Small intestine (tissue), 7 donors: ENCODE data around the gene VOPP1. TPM values are rescaled to one million over a fixed set of nuclear protein-coding genes. Genes with fewer than 3 reads are reported as not detected.

Experiments
- DNase-seq, 2 donors: peaks; one replicate each; pipeline versions ENCODE4 v3.0.0 to v3.0.0-alpha.2; 2013
- FAIRE-seq: peaks from 2 replicates; lab custom pipeline; 2012; peaks lifted over from hg19 to GRCh38; lab: Jason Lieb, UNC
- H3K27ac ChIP-seq, 3 donors: one replicate each; pipeline ENCODE4 v1.5.1; 2013; ENCODE audit warnings: low read length in 2 of 3, mild to moderate bottlenecking in 2 of 3, control low read depth in 1 of 3, inconsistent platforms in 1 of 3, low read depth in 1 of 3, moderate library complexity in 1 of 3
- H3K27me3 ChIP-seq, 3 donors: one replicate each; pipeline ENCODE4 v1.6.1; 2013; ENCODE audit warnings: low read length in 3 of 3, inconsistent platforms in 1 of 3; ENCODE audit not compliant: control insufficient read depth in 3 of 3, insufficient read depth in 3 of 3
- H3K36me3 ChIP-seq, 3 donors: one replicate each; pipeline ENCODE4 v1.6.1; 2013; ENCODE audit warnings: low read length in 3 of 3, inconsistent platforms in 1 of 3, low read depth in 1 of 3, mild to moderate bottlenecking in 1 of 3, moderate library complexity in 1 of 3; ENCODE audit not compliant: control insufficient read depth in 3 of 3, insufficient read depth in 2 of 3
- H3K4me1 ChIP-seq, 3 donors: one replicate each; pipeline ENCODE4 v1.6.1; 2013; ENCODE audit warnings: low read length in 2 of 3, inconsistent platforms in 1 of 3, low read depth in 1 of 3, mild to moderate bottlenecking in 1 of 3, moderate library complexity in 1 of 3; ENCODE audit not compliant: control insufficient read depth in 3 of 3, insufficient read depth in 2 of 3
- H3K4me3 ChIP-seq, 3 donors: one replicate each; pipeline ENCODE4 v1.5.1; 2013; ENCODE audit warnings: low read length in 3 of 3, control low read depth in 1 of 3, inconsistent platforms in 1 of 3, low read depth in 1 of 3, mild to moderate bottlenecking in 1 of 3, moderate library complexity in 1 of 3
- H3K9me3 ChIP-seq, 2 donors: one replicate each; pipeline ENCODE4 v1.6.1; 2013; ENCODE audit warnings: low read depth in 1 of 2, low read length in 1 of 2; ENCODE audit not compliant: control insufficient read depth in 2 of 2, insufficient read depth in 1 of 2
- WGBS, 3 donors: extraction: QIAGEN DNeasy Blood & Tissue Kit; methylation state at CpG; one replicate each; pipeline ENCODE4 v1.1.7; 2013; 5-methylcytosine and 5-hydroxymethylcytosine counted together
- polyA plus RNA-seq, 4 donors: library from polyadenylated mRNA; stranded (reverse) in 3 of 4; unstranded in 1 of 4; fragments of 200-250 nt in 3 of 4; fragments of 120-200 nt in 1 of 4; gene quantifications; one replicate each; pipeline versions ENCODE4 v1.2.1 to v1.2.3, GENCODE V29; 2013
- donor health status: healthy with polysubstance abuse.
- donor health status: control.
- donor health status: control.
- donor health status: Bipolar disorder and iron deficiency.
- donor health status: healthy.

The VOPP1 gene
- polyA plus RNA-seq, 4 donors, result 24.6 to 37.8 (median 33.1) TPM

GRCh38 chr7:55486991-55487390, 85.3 kb downstream of the VOPP1 start:
- Histone ChIP-seq H3K36me3 (peaks cover 9 to 49% (median 11%) of the 10 kb centered on the region in 3 donors), H3K9me3 (no peaks in the 10 kb centered on the region), H3K4me1 (no peaks in the 10 kb centered on the region), H3K27me3 (no peaks in the 10 kb centered on the region), H3K27ac (no peak overlapping the region), H3K4me3 (no peak overlapping the region)
- no peak for FAIRE-seq
- WGBS, 3 donors, result 91 to 94% (median 93%) methylated on average over 7 of the region's 7 CpGs
- DNase-seq, result no peak

GRCh38 chr7:55486192-55486590, 86.1 kb downstream of the VOPP1 start:
- H3K27ac ChIP-seq, result no peak overlapping the region
- peaks cover 4 to 47% (median 11%) of the 10 kb centered on the region in 3 donors for H3K36me3 ChIP-seq
- H3K4me3 ChIP-seq, result no peak overlapping the region
- DNase-seq, result no peak
- no peak for FAIRE-seq
- WGBS, 3 donors, result 79 to 90% (median 81%) methylated on average over 5 of the region's 5 CpGs
- no peaks in the 10 kb centered on the region for H3K9me3 ChIP-seq
- no peaks in the 10 kb centered on the region for H3K4me1 ChIP-seq
- no peaks in the 10 kb centered on the region for H3K27me3 ChIP-seq

- FAIRE-seq, result no peak
- 92 to 94% (median 93%) methylated on average over 28 of the region's 28 CpGs for WGBS, 3 donors
- Histone ChIP-seq H3K27ac (no peak overlapping the region), H3K36me3 (peaks cover 4 to 50% (median 11%) of the 10 kb centered on the region in 3 donors), H3K27me3 (no peaks in the 10 kb centered on the region), H3K4me1 (no peaks in the 10 kb centered on the region), H3K9me3 (no peaks in the 10 kb centered on the region), H3K4me3 (no peak overlapping the region)
- DNase-seq, result no peak
These were observed 86.7 kb downstream of the VOPP1 start for GRCh38 chr7:55485501-55486191.

- Histone ChIP-seq H3K9me3 (no peaks in the 10 kb centered on the region), H3K36me3 (peaks cover 4 to 44% (median 6%) of the 10 kb centered on the region in 3 donors), H3K27ac (no peak overlapping the region), H3K4me3 (no peak overlapping the region), H3K4me1 (no peaks in the 10 kb centered on the region), H3K27me3 (no peaks in the 10 kb centered on the region)
- DNase-seq (no peak), FAIRE-seq (no peak)
- WGBS, 3 donors, result 91 to 92% (median 92%) methylated on average over 6 of the region's 6 CpGs
These were observed 87.5 kb downstream of the VOPP1 start for GRCh38 chr7:55484834-55485233.

GRCh38 chr7:55484241-55484640, 88.1 kb downstream of the VOPP1 start:
- 84 to 92% (median 89%) methylated on average over 5 of the region's 5 CpGs for WGBS, 3 donors
- H3K36me3 ChIP-seq, result peaks cover 4 to 38% (median 4%) of the 10 kb centered on the region in 3 donors

GRCh38 chr7:55483046-55483445, 89.3 kb downstream of the VOPP1 start:
- no peaks in the 10 kb centered on the region for H3K27me3 ChIP-seq
- H3K4me1 ChIP-seq, result peaks cover 0 to 2% (median 0%) of the 10 kb centered on the region in 3 donors
- H3K36me3 ChIP-seq, result peaks cover 0 to 26% (median 4%) of the 10 kb centered on the region in 3 donors
- WGBS, 3 donors, result 79 to 90% (median 84%) methylated on average over 6 of the region's 6 CpGs
- H3K27ac ChIP-seq, result no peak overlapping the region
- no peaks in the 10 kb centered on the region for H3K9me3 ChIP-seq
- DNase-seq, result no peak
- no peak overlapping the region for H3K4me3 ChIP-seq
- no peak for FAIRE-seq

More at GRCh38 chr7:55484241-55484640, 88.1 kb downstream of the VOPP1 start:
- H3K27me3 ChIP-seq, result no peaks in the 10 kb centered on the region
- no peaks in the 10 kb centered on the region for H3K9me3 ChIP-seq
- DNase-seq (no peak), FAIRE-seq (no peak)
- no peak overlapping the region for H3K4me3 ChIP-seq
- H3K27ac ChIP-seq, result no peak overlapping the region
- H3K4me1 ChIP-seq, result no peaks in the 10 kb centered on the region

GRCh38 chr7:55481155-55481554, 91.1 kb downstream of the VOPP1 start:
- H3K27me3 ChIP-seq, result no peaks in the 10 kb centered on the region
- no peaks in the 10 kb centered on the region for H3K9me3 ChIP-seq
- H3K4me3 ChIP-seq, result no peak overlapping the region
- H3K4me1 ChIP-seq, result peaks cover 0 to 2% (median 0%) of the 10 kb centered on the region in 3 donors
- FAIRE-seq (no peak), DNase-seq (no peak)
- WGBS, 3 donors, result 88 to 97% (median 94%) methylated on average over 2 of the region's 2 CpGs
- no peak overlapping the region for H3K27ac ChIP-seq
- peaks cover 0 to 25% (median 4%) of the 10 kb centered on the region in 3 donors for H3K36me3 ChIP-seq

GRCh38 chr7:55478700-55479099, 93.6 kb downstream of the VOPP1 start:
- WGBS, 3 donors, result 82 to 92% (median 89%) methylated on average over 6 of the region's 6 CpGs
- Histone ChIP-seq H3K4me3 (no peak overlapping the region), H3K27ac (no peak overlapping the region), H3K36me3 (peaks cover 0 to 23% (median 4%) of the 10 kb centered on the region in 3 donors), H3K4me1 (peaks cover 0 to 2% (median 0%) of the 10 kb centered on the region in 3 donors), H3K9me3 (no peaks in the 10 kb centered on the region), H3K27me3 (no peaks in the 10 kb centered on the region)
- FAIRE-seq, result no peak
- no peak for DNase-seq
